Endothelial cell of umbilical vein (primary cell): ENCODE data around the gene BEND3. TPM values are rescaled to one million over a fixed set of nuclear protein-coding genes. Genes with fewer than 3 reads are reported as not detected.

Experiments
- BruUV-seq: library from RNA; stranded (reverse); fragments of 400-500 nt; replicated peaks from 2 replicates; lab custom pipeline; 2021; lab: Mats Ljungman, UMichigan
- CTCF ChIA-PET: fragments of 300-600, 350-600 bp; sonication (Branson Sonifier 250); formaldehyde crosslinking; loops from one replicate; lab custom pipeline; 2021; ENCODE audit warnings: antibody characterized with exemption, inconsistent platforms; lab: Charles Lee
- POLR2A ChIA-PET: fragments of 300-600, 350-600 bp; sonication (Branson Sonifier 250); formaldehyde crosslinking; loops from one replicate; lab custom pipeline; 2021; ENCODE audit warnings: antibody characterized with exemption, inconsistent platforms; lab: Charles Lee
- DNase-seq: peaks from one replicate; pipeline ENCODE4 v3.0.0-alpha.2; 2011; ENCODE audit warnings: low read depth, low spot score
- FAIRE-seq: peaks from 2 replicates; lab custom pipeline; 2011; peaks lifted over from hg19 to GRCh38; lab: Jason Lieb, UNC
- H2AFZ ChIP-seq: 2 replicates; pipeline ENCODE4 v1.6.0; 2012; ENCODE audit warnings: low read depth, low read length, control low read depth, inconsistent platforms
- H3K27ac ChIP-seq: 2 replicates; pipeline ENCODE4 v1.5.1; 2011; ENCODE audit warnings: low read depth, mild to moderate bottlenecking, control low read depth, low read length, moderate library complexity; ENCODE audit not compliant: insufficient read depth
- H3K27me3 ChIP-seq, 2 experiments: 2 replicates each; pipeline versions ENCODE4 v1.6.0 to v1.6.1; 2011; ENCODE audit warnings: low read length in 2 of 2, mixed read lengths in 1 of 2; ENCODE audit not compliant: control insufficient read depth in 2 of 2, insufficient read depth in 2 of 2
- H3K36me3 ChIP-seq, 2 experiments: 2 replicates in 1 of 2; 3 replicates in 1 of 2; pipeline ENCODE4 v1.5.1; 2011; ENCODE audit warnings: low read length in 2 of 2, mild to moderate bottlenecking in 1 of 2, moderate library complexity in 1 of 2; ENCODE audit not compliant: control insufficient read depth in 2 of 2, insufficient read depth in 2 of 2; ENCODE audit errors: extremely low read depth in 1 of 2
- H3K4me1 ChIP-seq: 3 replicates; pipeline ENCODE4 v1.5.1; 2011; ENCODE audit warnings: mild to moderate bottlenecking, low read length; ENCODE audit not compliant: control insufficient read depth, insufficient read depth; ENCODE audit errors: extremely low read depth
- H3K4me2 ChIP-seq: 2 replicates; pipeline ENCODE4 v1.6.1; 2011; ENCODE audit warnings: low read length, control low read depth, mixed read lengths; ENCODE audit not compliant: insufficient read depth
- H3K4me3 ChIP-seq, 3 experiments: fragments of 200-600 bp in 1 of 3; sonication (generic), shearing (Covaris generic) in 1 of 3; replicated peaks in 1 of 3; 2 replicates each; pipeline ENCODE4 v1.5.1; 2011 to 2016; ENCODE audit warnings: control low read depth in 3 of 3, low read length in 3 of 3, mild to moderate bottlenecking in 2 of 3, inconsistent platforms in 1 of 3, low read depth in 1 of 3, moderate library complexity in 1 of 3; ENCODE audit not compliant: insufficient read depth in 1 of 3
- H3K79me2 ChIP-seq: 2 replicates; pipeline ENCODE4 v1.6.0; 2012; ENCODE audit warnings: low read length, inconsistent platforms; ENCODE audit not compliant: control insufficient read depth, insufficient read depth
- H3K9ac ChIP-seq: replicated peaks from 2 replicates; pipeline ENCODE3; 2011; ENCODE audit warnings: low read length, control low read depth; ENCODE audit not compliant: insufficient read depth; ENCODE audit errors: extremely low read depth
- H3K9me1 ChIP-seq: replicated peaks from 3 replicates; pipeline ENCODE4 v1.6.0; 2011; ENCODE audit warnings: mild to moderate bottlenecking, low read length; ENCODE audit not compliant: control insufficient read depth, insufficient read depth; ENCODE audit errors: extremely low read depth
- H3K9me3 ChIP-seq: replicated peaks from 2 replicates; pipeline ENCODE4 v1.5.1; 2012; ENCODE audit warnings: low read length, inconsistent platforms; ENCODE audit not compliant: control insufficient read depth, insufficient read depth
- H4K20me1 ChIP-seq: replicated peaks from 2 replicates; pipeline ENCODE3; 2011; ENCODE audit warnings: mild to moderate bottlenecking, low read length; ENCODE audit not compliant: control insufficient read depth, insufficient read depth; ENCODE audit errors: extremely low read depth
- EZH2 ChIP-seq: IDR thresholded peaks from 2 replicates; pipeline ENCODE4 v1.6.1; 2012; ENCODE audit warnings: borderline replicate concordance, low read depth, mild to moderate bottlenecking, moderate library complexity, low read length, inconsistent platforms; ENCODE audit not compliant: severe bottlenecking
- FOS ChIP-seq: IDR thresholded peaks from 2 replicates; pipeline ENCODE4 v1.6.1; 2011; ENCODE audit warnings: mild to moderate bottlenecking, low read length, moderate library complexity, borderline replicate concordance; ENCODE audit not compliant: insufficient read depth
- GATA2 ChIP-seq: IDR thresholded peaks from 2 replicates; pipeline ENCODE4 v1.7.0; 2011; ENCODE audit warnings: low read depth, mild to moderate bottlenecking, moderate library complexity, mixed read lengths, low read length; ENCODE audit not compliant: insufficient read length, insufficient read depth
- JUN ChIP-seq: IDR thresholded peaks from 2 replicates; pipeline ENCODE4 v1.6.1; 2011; ENCODE audit warnings: borderline replicate concordance, low read depth; ENCODE audit not compliant: insufficient read length, insufficient read depth
- MYC ChIP-seq: IDR thresholded peaks from one replicate; pipeline ENCODE4 v1.6.1; 2011; ENCODE audit warnings: mild to moderate bottlenecking, low read depth, low read length
- POLR2A ChIP-seq: IDR thresholded peaks from 2 replicates; pipeline ENCODE4 v1.6.1; 2012; ENCODE audit warnings: low read depth, mild to moderate bottlenecking, control low read depth, low read length
- POLR2AphosphoS5 ChIP-seq: IDR thresholded peaks from 2 replicates; pipeline ENCODE4 v1.6.1; 2012; ENCODE audit warnings: low read depth, mild to moderate bottlenecking, control low read depth, low read length, moderate library complexity; ENCODE audit not compliant: insufficient read depth
- dilution Hi-C: fragments of 300-500 bp; cut with MboI; formaldehyde crosslinking; loops from one replicate; pipeline ENCODE4 v1.15.0; 2019; ENCODE audit warnings: low sequenced_read_pairs; ENCODE audit not compliant: extremely low pct_ligation_motif_present
- intact Hi-C: fragments of 100-400 bp; cut with micrococcal nuclease; formaldehyde crosslinking; loops from one replicate; pipeline ENCODE4 v1.10.0; 2022
- polyA plus RNA-seq, 4 experiments: library from polyadenylated mRNA; depleted of rRNA in 3 of 4; stranded (reverse) in 3 of 4; unstranded in 1 of 4; fragments of >200 nt; gene quantifications; 2 replicates each; pipeline versions ENCODE4 v1.2.1 to v1.2.3, GENCODE V29; 2011 to 2012; ENCODE audit warnings: missing spikeins in 1 of 4
- total RNA-seq: library from RNA; stranded (reverse); gene quantifications from 2 replicates; pipeline ENCODE4 v1.2.3, GENCODE V29; 2021
- TF ChIP-seq, protein P1 (sequence below): IDR thresholded peaks from 2 replicates; pipeline ENCODE4 v1.6.1; 2011; ENCODE audit not compliant: insufficient read depth, insufficient read length
- TF ChIP-seq, protein P2 (sequence below), 2 donors: IDR thresholded peaks; 1 replicate in 1 of 2; 2 replicates in 1 of 2; pipeline ENCODE4 v1.5.1; 2011; ENCODE audit warnings: low read length in 2 of 2, mild to moderate bottlenecking in 2 of 2, moderate library complexity in 2 of 2, control low read depth in 1 of 2, inconsistent platforms in 1 of 2, low read depth in 1 of 2; ENCODE audit not compliant: insufficient read depth in 1 of 2; ENCODE audit errors: extremely low read depth in 1 of 2

BEND3 gene
- total and polyA plus RNA-seq, 2 donors (not counting 3 experiments of a cell fraction or from before 2014, with no cell fraction given), result 1.6 to 4.8 TPM

DNA sequence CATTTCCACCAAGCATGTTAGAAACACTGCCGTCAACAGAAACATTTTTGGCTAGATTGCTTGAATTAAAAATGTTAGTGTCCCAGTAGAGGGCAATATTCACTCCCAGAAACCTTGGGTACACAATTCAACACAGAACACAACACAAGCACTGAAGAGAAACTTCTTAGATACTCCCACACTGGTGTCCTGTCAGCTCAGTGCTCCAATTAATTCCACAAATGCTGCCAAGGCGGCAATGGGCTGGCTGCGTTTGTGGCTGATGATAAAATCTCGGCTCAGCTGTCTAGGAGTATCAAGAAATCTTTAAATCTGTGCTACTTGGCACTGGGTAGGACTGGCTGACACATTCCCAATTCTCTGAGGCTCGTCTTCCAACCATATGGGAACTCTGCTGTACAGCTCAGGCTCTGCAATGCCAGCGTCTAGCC, 39.3 kb downstream of the BEND3 start:
- Histone ChIP-seq H3K36me3 (no peaks in the 10 kb centered on the region), H3K4me1 (no peaks in the 10 kb centered on the region), H3K9me3 (no peaks in the 10 kb centered on the region), H3K27ac (no peak overlapping the region), H3K4me3 (no peak overlapping the region), H3K27me3 (no peaks in the 10 kb centered on the region), H4K20me1 (no peaks in the 10 kb centered on the region), H3K4me2 (no peak overlapping the region), H3K79me2 (no peaks in the 10 kb centered on the region), H2AFZ (no peak overlapping the region), H3K9me1 (no peaks in the 10 kb centered on the region), H3K9ac (no peak overlapping the region)
- ChIA-PET CTCF (interaction anchor here (0.9 kb wide), 1 partner anchor 38 kb away, joined by 4 read pairs; no protein-coding TSS in a partner anchor), POLR2A (no interaction called here)
- FAIRE-seq (no peak), DNase-seq (no peak)
- no TSS peak for BruUV-seq
- intact Hi-C loops, result loop anchor here (5.0 kb wide), 1 partner anchor 36 kb away; no protein-coding TSS in a partner anchor
- no peak for TF ChIP-seq MYC
- TF ChIP-seq EZH2, result no peak
- TF ChIP-seq, protein P1, sequence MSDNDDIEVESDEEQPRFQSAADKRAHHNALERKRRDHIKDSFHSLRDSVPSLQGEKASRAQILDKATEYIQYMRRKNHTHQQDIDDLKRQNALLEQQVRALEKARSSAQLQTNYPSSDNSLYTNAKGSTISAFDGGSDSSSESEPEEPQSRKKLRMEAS, result no peak
- no peak for TF ChIP-seq POLR2A
- TF ChIP-seq GATA2, result no peak
- TF ChIP-seq FOS, result no peak
- TF ChIP-seq, protein P2, sequence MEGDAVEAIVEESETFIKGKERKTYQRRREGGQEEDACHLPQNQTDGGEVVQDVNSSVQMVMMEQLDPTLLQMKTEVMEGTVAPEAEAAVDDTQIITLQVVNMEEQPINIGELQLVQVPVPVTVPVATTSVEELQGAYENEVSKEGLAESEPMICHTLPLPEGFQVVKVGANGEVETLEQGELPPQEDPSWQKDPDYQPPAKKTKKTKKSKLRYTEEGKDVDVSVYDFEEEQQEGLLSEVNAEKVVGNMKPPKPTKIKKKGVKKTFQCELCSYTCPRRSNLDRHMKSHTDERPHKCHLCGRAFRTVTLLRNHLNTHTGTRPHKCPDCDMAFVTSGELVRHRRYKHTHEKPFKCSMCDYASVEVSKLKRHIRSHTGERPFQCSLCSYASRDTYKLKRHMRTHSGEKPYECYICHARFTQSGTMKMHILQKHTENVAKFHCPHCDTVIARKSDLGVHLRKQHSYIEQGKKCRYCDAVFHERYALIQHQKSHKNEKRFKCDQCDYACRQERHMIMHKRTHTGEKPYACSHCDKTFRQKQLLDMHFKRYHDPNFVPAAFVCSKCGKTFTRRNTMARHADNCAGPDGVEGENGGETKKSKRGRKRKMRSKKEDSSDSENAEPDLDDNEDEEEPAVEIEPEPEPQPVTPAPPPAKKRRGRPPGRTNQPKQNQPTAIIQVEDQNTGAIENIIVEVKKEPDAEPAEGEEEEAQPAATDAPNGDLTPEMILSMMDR (IDR thresholded peaks at IDR 0.05; ENCODE audit: extremely low read depth in 1 of 2, insufficient read depth in 1 of 2, low read depth in 1 of 2, low read length in 2 of 2), result no peak
- no peak for TF ChIP-seq POLR2AphosphoS5
- TF ChIP-seq JUN, result no peak
- dilution Hi-C loops, result no loop called here
